ENCODE results near the gene ASB7. TPM values are rescaled to one million over a fixed set of nuclear protein-coding genes. Genes with fewer than 3 reads are reported as not detected.

Gene ASB7
- total RNA-seq, 1 experiment from 2014 or later = 12.9 TPM

GRCh38 chr15:100614918-100615317 lies 12.5 kb downstream of the ASB7 start:
- no peak for DNase-seq (ENCODE audit: low spot score)
- Mint-ChIP-seq H3K27me3 (ENCODE audit: low read depth) (no peaks in the 10 kb centered on the region), H3K4me3 (no peak overlapping the region), H3K4me1 (no peaks in the 10 kb centered on the region), H3K36me3 (peaks cover 16% of the 10 kb centered on the region), H3K27ac (no peak overlapping the region), H3K9me3 (no peaks in the 10 kb centered on the region)
- TF ChIP-seq MYBL2 (CRISPR knock-in tag; IDR thresholded peaks at IDR 0.05) (no peak), GRHL2 (CRISPR knock-in tag; IDR thresholded peaks at IDR 0.05; ENCODE audit: insufficient replicate concordance, severe bottlenecking) (no peak), ESRRA (CRISPR knock-in tag; IDR thresholded peaks at IDR 0.05; ENCODE audit: borderline replicate concordance) (no peak), NR2C2 (CRISPR knock-in tag; IDR thresholded peaks at IDR 0.05) (no peak), TEAD4 (CRISPR knock-in tag; IDR thresholded peaks at IDR 0.05) (no peak)
- TF ChIP-seq, protein P1, sequence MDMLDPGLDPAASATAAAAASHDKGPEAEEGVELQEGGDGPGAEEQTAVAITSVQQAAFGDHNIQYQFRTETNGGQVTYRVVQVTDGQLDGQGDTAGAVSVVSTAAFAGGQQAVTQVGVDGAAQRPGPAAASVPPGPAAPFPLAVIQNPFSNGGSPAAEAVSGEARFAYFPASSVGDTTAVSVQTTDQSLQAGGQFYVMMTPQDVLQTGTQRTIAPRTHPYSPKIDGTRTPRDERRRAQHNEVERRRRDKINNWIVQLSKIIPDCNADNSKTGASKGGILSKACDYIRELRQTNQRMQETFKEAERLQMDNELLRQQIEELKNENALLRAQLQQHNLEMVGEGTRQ (CRISPR knock-in tag; IDR thresholded peaks at IDR 0.05) = no peak
- TF ChIP-seq, protein P2, sequence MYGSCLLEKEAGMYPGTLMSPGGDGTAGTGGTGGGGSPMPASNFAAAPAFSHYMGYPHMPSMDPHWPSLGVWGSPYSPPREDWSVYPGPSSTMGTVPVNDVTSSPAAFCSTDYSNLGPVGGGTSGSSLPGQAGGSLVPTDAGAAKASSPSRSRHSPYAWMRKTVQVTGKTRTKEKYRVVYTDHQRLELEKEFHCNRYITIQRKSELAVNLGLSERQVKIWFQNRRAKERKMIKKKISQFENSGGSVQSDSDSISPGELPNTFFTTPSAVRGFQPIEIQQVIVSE (CRISPR knock-in tag; IDR thresholded peaks at IDR 0.05; ENCODE audit: borderline replicate concordance) = no peak
- CTCF ChIA-PET = interaction anchor here (0.9 kb wide), 1 partner anchor 265 kb away, joined by 3 read pairs; no protein-coding TSS in a partner anchor
- ATAC-seq = no peak
- POLR2A ChIA-PET = interaction anchor here (0.6 kb wide), 1 partner anchor 46 kb away, joined by 3 read pairs; no protein-coding TSS in a partner anchor

GRCh38 chr15:100615801-100616200 lies 13.4 kb downstream of the ASB7 start:
- DNase-seq (ENCODE audit: low spot score) = no peak
- H3K36me3 Mint-ChIP-seq = peaks cover 18% of the 10 kb centered on the region
- no peaks in the 10 kb centered on the region for H3K4me1 Mint-ChIP-seq
- no peaks in the 10 kb centered on the region for H3K9me3 Mint-ChIP-seq
- H3K27ac Mint-ChIP-seq = no peak overlapping the region
- H3K27me3 Mint-ChIP-seq (ENCODE audit: low read depth) = no peaks in the 10 kb centered on the region
- TF ChIP-seq, protein P3, sequence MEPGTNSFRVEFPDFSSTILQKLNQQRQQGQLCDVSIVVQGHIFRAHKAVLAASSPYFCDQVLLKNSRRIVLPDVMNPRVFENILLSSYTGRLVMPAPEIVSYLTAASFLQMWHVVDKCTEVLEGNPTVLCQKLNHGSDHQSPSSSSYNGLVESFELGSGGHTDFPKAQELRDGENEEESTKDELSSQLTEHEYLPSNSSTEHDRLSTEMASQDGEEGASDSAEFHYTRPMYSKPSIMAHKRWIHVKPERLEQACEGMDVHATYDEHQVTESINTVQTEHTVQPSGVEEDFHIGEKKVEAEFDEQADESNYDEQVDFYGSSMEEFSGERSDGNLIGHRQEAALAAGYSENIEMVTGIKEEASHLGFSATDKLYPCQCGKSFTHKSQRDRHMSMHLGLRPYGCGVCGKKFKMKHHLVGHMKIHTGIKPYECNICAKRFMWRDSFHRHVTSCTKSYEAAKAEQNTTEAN (CRISPR knock-in tag; IDR thresholded peaks at IDR 0.05) = no peak
- TF ChIP-seq SMAD4 (CRISPR knock-in tag; IDR thresholded peaks at IDR 0.05) (no peak), TCF7 (CRISPR knock-in tag; IDR thresholded peaks at IDR 0.05; ENCODE audit: low read depth) (no peak), JAZF1 (CRISPR knock-in tag; IDR thresholded peaks at IDR 0.05) (no peak)
- CTCF ChIA-PET = interaction anchor here (0.9 kb wide), 1 partner anchor 266 kb away, joined by 3 read pairs; no protein-coding TSS in a partner anchor
- POLR2A ChIA-PET = no interaction called here
- H3K4me3 Mint-ChIP-seq = no peak overlapping the region
- no peak for ATAC-seq

DNA sequence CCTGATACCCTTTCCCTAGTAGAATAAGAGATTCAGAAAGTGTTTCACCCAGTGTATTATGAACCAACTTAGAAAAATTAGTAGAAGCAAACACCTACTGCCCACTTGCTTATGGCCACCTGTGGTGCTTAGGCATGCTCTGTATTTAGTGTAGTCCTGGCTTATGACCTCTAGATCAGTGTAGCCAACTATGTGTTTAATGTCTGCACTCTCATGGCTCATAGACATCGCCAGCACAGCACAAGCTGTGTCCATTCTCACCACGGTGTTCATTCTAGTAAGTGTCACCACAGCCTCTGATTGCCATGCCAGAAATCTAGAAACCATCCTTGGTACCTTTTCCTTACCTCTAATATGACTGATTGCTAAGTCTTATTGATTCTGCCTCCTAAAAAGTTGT lies 14.3 kb downstream of the ASB7 start:
- Mint-ChIP-seq H3K36me3 (peaks cover 15% of the 10 kb centered on the region), H3K4me1 (no peaks in the 10 kb centered on the region), H3K4me3 (no peak overlapping the region), H3K9me3 (no peaks in the 10 kb centered on the region), H3K27me3 (ENCODE audit: low read depth) (no peaks in the 10 kb centered on the region), H3K27ac (no peak overlapping the region)
- DNase-seq (ENCODE audit: low spot score) = no peak
- ChIA-PET CTCF (no interaction called here), POLR2A (no interaction called here)
- no peak for ATAC-seq
- TF ChIP-seq TEAD4 (CRISPR knock-in tag; IDR thresholded peaks at IDR 0.05) = no peak
- no peak for TF ChIP-seq RORB (CRISPR knock-in tag; IDR thresholded peaks at IDR 0.05)
- TF ChIP-seq NR2C2 (CRISPR knock-in tag; IDR thresholded peaks at IDR 0.05) = no peak
- TF ChIP-seq, protein P4, sequence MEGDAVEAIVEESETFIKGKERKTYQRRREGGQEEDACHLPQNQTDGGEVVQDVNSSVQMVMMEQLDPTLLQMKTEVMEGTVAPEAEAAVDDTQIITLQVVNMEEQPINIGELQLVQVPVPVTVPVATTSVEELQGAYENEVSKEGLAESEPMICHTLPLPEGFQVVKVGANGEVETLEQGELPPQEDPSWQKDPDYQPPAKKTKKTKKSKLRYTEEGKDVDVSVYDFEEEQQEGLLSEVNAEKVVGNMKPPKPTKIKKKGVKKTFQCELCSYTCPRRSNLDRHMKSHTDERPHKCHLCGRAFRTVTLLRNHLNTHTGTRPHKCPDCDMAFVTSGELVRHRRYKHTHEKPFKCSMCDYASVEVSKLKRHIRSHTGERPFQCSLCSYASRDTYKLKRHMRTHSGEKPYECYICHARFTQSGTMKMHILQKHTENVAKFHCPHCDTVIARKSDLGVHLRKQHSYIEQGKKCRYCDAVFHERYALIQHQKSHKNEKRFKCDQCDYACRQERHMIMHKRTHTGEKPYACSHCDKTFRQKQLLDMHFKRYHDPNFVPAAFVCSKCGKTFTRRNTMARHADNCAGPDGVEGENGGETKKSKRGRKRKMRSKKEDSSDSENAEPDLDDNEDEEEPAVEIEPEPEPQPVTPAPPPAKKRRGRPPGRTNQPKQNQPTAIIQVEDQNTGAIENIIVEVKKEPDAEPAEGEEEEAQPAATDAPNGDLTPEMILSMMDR (IDR thresholded peaks at IDR 0.05) = no peak
- TF ChIP-seq GABPB1 (CRISPR knock-in tag; IDR thresholded peaks at IDR 0.05) = no peak
- no peak for TF ChIP-seq SP1 (CRISPR knock-in tag; conservative IDR thresholded peaks at IDR 0.05)
- TF ChIP-seq ZNF671 (CRISPR knock-in tag; IDR thresholded peaks at IDR 0.05) = no peak
- TF ChIP-seq CBFB (CRISPR knock-in tag; IDR thresholded peaks at IDR 0.05; ENCODE audit: low read depth) = no peak
- no peak for TF ChIP-seq CREB1 (CRISPR knock-in tag; IDR thresholded peaks at IDR 0.05)
- no peak for TF ChIP-seq ZNF281 (CRISPR knock-in tag; IDR thresholded peaks at IDR 0.05)
- no peak for TF ChIP-seq IRF2 (CRISPR knock-in tag; IDR thresholded peaks at IDR 0.05; ENCODE audit: borderline replicate concordance, low read depth)
- TF ChIP-seq, protein P5, sequence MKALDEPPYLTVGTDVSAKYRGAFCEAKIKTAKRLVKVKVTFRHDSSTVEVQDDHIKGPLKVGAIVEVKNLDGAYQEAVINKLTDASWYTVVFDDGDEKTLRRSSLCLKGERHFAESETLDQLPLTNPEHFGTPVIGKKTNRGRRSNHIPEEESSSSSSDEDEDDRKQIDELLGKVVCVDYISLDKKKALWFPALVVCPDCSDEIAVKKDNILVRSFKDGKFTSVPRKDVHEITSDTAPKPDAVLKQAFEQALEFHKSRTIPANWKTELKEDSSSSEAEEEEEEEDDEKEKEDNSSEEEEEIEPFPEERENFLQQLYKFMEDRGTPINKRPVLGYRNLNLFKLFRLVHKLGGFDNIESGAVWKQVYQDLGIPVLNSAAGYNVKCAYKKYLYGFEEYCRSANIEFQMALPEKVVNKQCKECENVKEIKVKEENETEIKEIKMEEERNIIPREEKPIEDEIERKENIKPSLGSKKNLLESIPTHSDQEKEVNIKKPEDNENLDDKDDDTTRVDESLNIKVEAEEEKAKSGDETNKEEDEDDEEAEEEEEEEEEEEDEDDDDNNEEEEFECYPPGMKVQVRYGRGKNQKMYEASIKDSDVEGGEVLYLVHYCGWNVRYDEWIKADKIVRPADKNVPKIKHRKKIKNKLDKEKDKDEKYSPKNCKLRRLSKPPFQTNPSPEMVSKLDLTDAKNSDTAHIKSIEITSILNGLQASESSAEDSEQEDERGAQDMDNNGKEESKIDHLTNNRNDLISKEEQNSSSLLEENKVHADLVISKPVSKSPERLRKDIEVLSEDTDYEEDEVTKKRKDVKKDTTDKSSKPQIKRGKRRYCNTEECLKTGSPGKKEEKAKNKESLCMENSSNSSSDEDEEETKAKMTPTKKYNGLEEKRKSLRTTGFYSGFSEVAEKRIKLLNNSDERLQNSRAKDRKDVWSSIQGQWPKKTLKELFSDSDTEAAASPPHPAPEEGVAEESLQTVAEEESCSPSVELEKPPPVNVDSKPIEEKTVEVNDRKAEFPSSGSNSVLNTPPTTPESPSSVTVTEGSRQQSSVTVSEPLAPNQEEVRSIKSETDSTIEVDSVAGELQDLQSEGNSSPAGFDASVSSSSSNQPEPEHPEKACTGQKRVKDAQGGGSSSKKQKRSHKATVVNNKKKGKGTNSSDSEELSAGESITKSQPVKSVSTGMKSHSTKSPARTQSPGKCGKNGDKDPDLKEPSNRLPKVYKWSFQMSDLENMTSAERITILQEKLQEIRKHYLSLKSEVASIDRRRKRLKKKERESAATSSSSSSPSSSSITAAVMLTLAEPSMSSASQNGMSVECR (CRISPR knock-in tag; IDR thresholded peaks at IDR 0.05; ENCODE audit: borderline replicate concordance) = no peak

Measured in WTC11 (cell line).